Astrocyte (in vitro differentiated cells and primary cell): ENCODE results near the gene MTRR. TPM values are rescaled to one million over a fixed set of nuclear protein-coding genes. Genes with fewer than 3 reads are reported as not detected.

Experiments
- DNase-seq: peaks from one replicate; pipeline ENCODE4 v3.0.0-alpha.2; 2010; ENCODE audit warnings: low read depth
- FAIRE-seq: peaks from 2 replicates; lab custom pipeline; 2011; peaks lifted over from hg19 to GRCh38; lab: Jason Lieb, UNC
- H2AFZ ChIP-seq: 2 replicates; pipeline ENCODE4 v1.6.0; 2012; ENCODE audit warnings: low read depth, low read length, inconsistent platforms
- H3K27ac ChIP-seq: 2 replicates; pipeline ENCODE4 v1.5.1; 2011; ENCODE audit warnings: low read depth, low read length, inconsistent platforms
- H3K27me3 ChIP-seq: 2 replicates; pipeline ENCODE4 v1.6.0; 2011; ENCODE audit warnings: low read length, inconsistent platforms; ENCODE audit not compliant: insufficient read depth
- H3K36me3 ChIP-seq: 2 replicates; pipeline ENCODE4 v1.5.1; 2011; ENCODE audit warnings: low read length, inconsistent platforms; ENCODE audit not compliant: insufficient read depth
- H3K4me1 ChIP-seq: 2 replicates; pipeline ENCODE4 v1.5.1; 2011; ENCODE audit warnings: low read length, inconsistent platforms; ENCODE audit not compliant: insufficient read depth
- H3K4me2 ChIP-seq: 2 replicates; pipeline ENCODE4 v1.6.0; 2012; ENCODE audit warnings: low read length, inconsistent platforms
- H3K4me3 ChIP-seq: 2 replicates; pipeline ENCODE4 v1.5.1; 2011; ENCODE audit warnings: low read depth, mild to moderate bottlenecking, low read length, inconsistent platforms; ENCODE audit not compliant: insufficient read depth
- H3K79me2 ChIP-seq: 2 replicates; pipeline ENCODE4 v1.6.0; 2012; ENCODE audit warnings: mild to moderate bottlenecking, low read length, inconsistent platforms; ENCODE audit not compliant: insufficient read depth
- H3K9ac ChIP-seq: 2 replicates; pipeline ENCODE4 v1.6.0; 2012; ENCODE audit warnings: mild to moderate bottlenecking, low read length, inconsistent platforms
- H3K9me3 ChIP-seq: 2 replicates; pipeline ENCODE4 v1.5.1; 2012; ENCODE audit warnings: low read depth, mild to moderate bottlenecking, low read length, inconsistent platforms; ENCODE audit not compliant: insufficient read depth
- H4K20me1 ChIP-seq: 2 replicates; pipeline ENCODE4 v1.6.0; 2012; ENCODE audit warnings: low read length, inconsistent platforms; ENCODE audit not compliant: insufficient read depth
- H3K27ac Mint-ChIP-seq: one replicate; pipeline ENCODE4 v1.8.0; 2021; ENCODE audit warnings: mild to moderate bottlenecking, mixed read lengths; ENCODE audit not compliant: unreplicated experiment
- H3K27me3 Mint-ChIP-seq: one replicate; pipeline ENCODE4 v1.8.0; 2021; ENCODE audit warnings: low read depth, mixed read lengths; ENCODE audit not compliant: unreplicated experiment
- H3K36me3 Mint-ChIP-seq: one replicate; pipeline ENCODE4 v1.8.0; 2021; ENCODE audit warnings: low read depth, mixed read lengths; ENCODE audit not compliant: unreplicated experiment
- H3K4me1 Mint-ChIP-seq: one replicate; pipeline ENCODE4 v1.8.0; 2021; ENCODE audit warnings: low read depth, mixed read lengths; ENCODE audit not compliant: unreplicated experiment
- H3K4me3 Mint-ChIP-seq: one replicate; pipeline ENCODE4 v1.8.0; 2021; ENCODE audit warnings: mild to moderate bottlenecking, moderate library complexity, mixed read lengths; ENCODE audit not compliant: unreplicated experiment
- H3K9me3 Mint-ChIP-seq: one replicate; pipeline ENCODE4 v1.8.0; 2021; ENCODE audit warnings: mild to moderate bottlenecking, mixed read lengths; ENCODE audit not compliant: unreplicated experiment
- CTCF ChIP-seq: IDR thresholded peaks from 2 replicates; pipeline ENCODE4 v1.5.1; 2011; ENCODE audit warnings: low read depth, mild to moderate bottlenecking, inconsistent platforms, low read length, moderate library complexity; ENCODE audit not compliant: insufficient read depth
- EZH2 ChIP-seq: IDR thresholded peaks from 2 replicates; pipeline ENCODE4 v1.6.1; 2012; ENCODE audit warnings: mild to moderate bottlenecking, low read length, inconsistent platforms; ENCODE audit not compliant: insufficient read depth
- total RNA-seq: library from RNA; stranded (reverse); gene quantifications from 2 replicates; pipeline ENCODE4 v1.2.1, GENCODE V29; 2021

Gene MTRR
- total RNA-seq, 1 donor from 2014 or later, result 32.2 TPM

GRCh38 chr5:7882926-7883325 lies 14.0 kb downstream of the MTRR start:
- DNase-seq (no peak), FAIRE-seq (no peak)
- H3K27ac ChIP-seq, result no peak overlapping the region
- H3K36me3 ChIP-seq, result peaks cover 39% of the 10 kb centered on the region
- no peaks in the 10 kb centered on the region for H3K27me3 ChIP-seq
- no peaks in the 10 kb centered on the region for H3K9me3 Mint-ChIP-seq
- peaks cover 3% of the 10 kb centered on the region for H3K36me3 Mint-ChIP-seq
- TF ChIP-seq CTCF (no peak), EZH2 (no peak)
- H3K27me3 Mint-ChIP-seq, result no peaks in the 10 kb centered on the region
- H3K27ac Mint-ChIP-seq, result no peak overlapping the region
- no peak overlapping the region for H3K4me2 ChIP-seq
- H3K4me3 ChIP-seq, result no peak overlapping the region
- H3K4me1 Mint-ChIP-seq, result peaks cover 7% of the 10 kb centered on the region
- H2AFZ ChIP-seq, result no peak overlapping the region
- no peaks in the 10 kb centered on the region for H3K9me3 ChIP-seq
- H3K79me2 ChIP-seq, result peaks cover 29% of the 10 kb centered on the region
- no peak overlapping the region for H3K9ac ChIP-seq
- H3K4me1 ChIP-seq, result peaks cover 7% of the 10 kb centered on the region
- no peak overlapping the region for H3K4me3 Mint-ChIP-seq
- peaks cover 39% of the 10 kb centered on the region for H4K20me1 ChIP-seq

DNA sequence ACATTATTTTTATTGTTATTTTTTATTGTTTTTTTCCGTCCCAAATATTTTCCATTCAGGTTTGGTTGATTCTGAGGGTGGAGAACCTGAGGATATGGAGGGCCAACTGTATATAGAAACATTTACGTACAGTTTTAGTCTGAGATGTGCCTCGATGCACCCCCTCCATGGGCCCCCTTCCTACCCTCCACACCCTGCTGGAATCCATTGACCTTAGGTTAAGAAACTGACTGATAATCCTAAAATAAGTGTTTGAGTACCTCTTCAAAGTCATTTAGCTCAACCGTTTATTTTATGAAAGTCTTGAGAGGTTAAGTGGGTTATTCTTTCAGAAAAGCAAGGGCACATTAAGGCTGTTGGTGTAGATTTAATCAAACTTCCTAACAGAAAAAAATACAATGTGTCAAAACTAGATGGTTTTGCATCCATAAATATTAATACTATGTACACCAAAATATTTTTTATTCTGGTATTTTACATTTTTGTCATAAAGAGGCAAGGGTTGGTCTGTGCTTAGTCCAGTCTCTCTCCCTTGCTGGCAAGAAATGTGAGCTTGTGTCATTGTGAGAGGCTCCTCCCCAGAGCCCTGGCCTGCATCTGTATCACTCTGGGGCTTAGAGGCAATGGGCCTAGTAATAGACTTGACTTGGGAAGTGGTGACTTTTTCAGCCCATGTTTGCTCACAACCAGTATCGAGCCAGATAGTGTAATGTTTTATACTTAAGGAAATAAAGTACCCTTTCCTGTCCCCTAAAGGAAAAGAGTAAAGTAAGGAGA lies 15.7 kb downstream of the MTRR start:
- H3K27ac ChIP-seq, result no peak overlapping the region
- no peak overlapping the region for H3K27ac Mint-ChIP-seq

More for the DNA sequence above, 15.7 kb downstream of the MTRR start:
- no peak for FAIRE-seq
- TF ChIP-seq EZH2 (no peak), CTCF (no peak)
- Histone ChIP-seq H2AFZ (no peak overlapping the region), H3K4me2 (no peak overlapping the region), H3K4me3 (no peak overlapping the region), H3K9me3 (no peaks in the 10 kb centered on the region), H3K9ac (no peak overlapping the region), H4K20me1 (peaks cover 31% of the 10 kb centered on the region), H3K36me3 (peaks cover 42% of the 10 kb centered on the region), H3K4me1 (no peaks in the 10 kb centered on the region), H3K27me3 (no peaks in the 10 kb centered on the region), H3K79me2 (peaks cover 21% of the 10 kb centered on the region)
- H3K4me3 Mint-ChIP-seq, result no peak overlapping the region
- no peaks in the 10 kb centered on the region for H3K4me1 Mint-ChIP-seq
- no peak for DNase-seq
- H3K9me3 Mint-ChIP-seq, result no peaks in the 10 kb centered on the region
- peaks cover 3% of the 10 kb centered on the region for H3K36me3 Mint-ChIP-seq
- no peaks in the 10 kb centered on the region for H3K27me3 Mint-ChIP-seq
